HL-60 (cell line): ENCODE measurements around the gene DNM3.
A peak's percentile ranks its signal among the peaks of the same experiment; 100 is the strongest.

Experiments
- DNase-seq, 2 experiments: peaks; one replicate each; pipeline ENCODE4 v3.0.0-alpha.2; 2010 to 2020; ENCODE audit warnings: low read depth in 1 of 2, low spot score in 1 of 2
- H3K27ac ChIP-seq: fragments of 250-450 bp; sonication (Bioruptor Pico); replicated peaks from 2 replicates; pipeline ENCODE4 v1.5.1; 2020; ENCODE audit warnings: mild to moderate bottlenecking, moderate library complexity
- H3K27me3 ChIP-seq: fragments of 250-450 bp; sonication (Bioruptor Pico); 2 replicates; pipeline ENCODE4 v1.5.1; 2021; ENCODE audit warnings: mild to moderate bottlenecking, moderate library complexity; ENCODE audit not compliant: insufficient read depth, poor library complexity, severe bottlenecking
- H3K4me3 ChIP-seq: replicated peaks from 2 replicates; pipeline ENCODE4 v1.5.1; 2011; ENCODE audit warnings: mild to moderate bottlenecking, control low read depth, low read length; ENCODE audit not compliant: insufficient read depth
- GABPA ChIP-seq: IDR thresholded peaks from 2 replicates; pipeline ENCODE4 v1.6.1; 2012; ENCODE audit warnings: low read depth
- POLR2AphosphoS5 ChIP-seq: IDR thresholded peaks from 2 replicates; pipeline ENCODE4 v1.6.1; 2012; ENCODE audit warnings: low read depth
- SPI1 ChIP-seq: IDR thresholded peaks from 2 replicates; pipeline ENCODE4 v1.6.1; 2012; ENCODE audit warnings: low read depth, mild to moderate bottlenecking, borderline replicate concordance
- TF ChIP-seq, protein P1 (sequence below): IDR thresholded peaks from one replicate; pipeline ENCODE4 v1.5.1; 2011; ENCODE audit warnings: low read length, control low read depth, inconsistent platforms; ENCODE audit not compliant: insufficient read depth
- TF ChIP-seq, protein P2 (sequence below): IDR thresholded peaks from 2 replicates; pipeline ENCODE4 v1.6.1; 2012; ENCODE audit warnings: low read depth; ENCODE audit not compliant: insufficient replicate concordance

DNM3 gene

DNA sequence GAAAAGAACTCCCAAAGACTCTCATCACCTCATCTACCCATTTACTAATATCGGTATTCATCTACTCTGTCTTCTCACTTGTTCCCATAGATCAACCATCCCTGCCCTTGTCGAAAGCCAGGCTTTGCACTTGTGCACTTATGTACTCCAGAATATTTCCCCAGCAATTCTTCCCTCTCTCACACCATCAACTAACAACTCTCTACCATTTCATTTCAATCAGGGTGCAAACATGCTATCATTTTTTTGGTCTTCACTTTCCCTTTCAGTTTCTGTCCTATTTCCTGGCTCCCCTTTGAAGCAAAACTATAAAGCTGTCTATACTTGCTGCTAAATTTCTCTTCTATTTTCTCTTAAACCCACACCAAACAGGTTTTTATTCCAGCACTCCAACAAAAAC is 585.9 kb downstream of the DNM3 start:
- H3K27me3 ChIP-seq: no peaks in the 10 kb centered on the region
- TF ChIP-seq GABPA: no peak
- TF ChIP-seq, protein P1, sequence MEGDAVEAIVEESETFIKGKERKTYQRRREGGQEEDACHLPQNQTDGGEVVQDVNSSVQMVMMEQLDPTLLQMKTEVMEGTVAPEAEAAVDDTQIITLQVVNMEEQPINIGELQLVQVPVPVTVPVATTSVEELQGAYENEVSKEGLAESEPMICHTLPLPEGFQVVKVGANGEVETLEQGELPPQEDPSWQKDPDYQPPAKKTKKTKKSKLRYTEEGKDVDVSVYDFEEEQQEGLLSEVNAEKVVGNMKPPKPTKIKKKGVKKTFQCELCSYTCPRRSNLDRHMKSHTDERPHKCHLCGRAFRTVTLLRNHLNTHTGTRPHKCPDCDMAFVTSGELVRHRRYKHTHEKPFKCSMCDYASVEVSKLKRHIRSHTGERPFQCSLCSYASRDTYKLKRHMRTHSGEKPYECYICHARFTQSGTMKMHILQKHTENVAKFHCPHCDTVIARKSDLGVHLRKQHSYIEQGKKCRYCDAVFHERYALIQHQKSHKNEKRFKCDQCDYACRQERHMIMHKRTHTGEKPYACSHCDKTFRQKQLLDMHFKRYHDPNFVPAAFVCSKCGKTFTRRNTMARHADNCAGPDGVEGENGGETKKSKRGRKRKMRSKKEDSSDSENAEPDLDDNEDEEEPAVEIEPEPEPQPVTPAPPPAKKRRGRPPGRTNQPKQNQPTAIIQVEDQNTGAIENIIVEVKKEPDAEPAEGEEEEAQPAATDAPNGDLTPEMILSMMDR: no peak
- TF ChIP-seq SPI1: no peak
- TF ChIP-seq POLR2AphosphoS5: no peak
- TF ChIP-seq, protein P2, sequence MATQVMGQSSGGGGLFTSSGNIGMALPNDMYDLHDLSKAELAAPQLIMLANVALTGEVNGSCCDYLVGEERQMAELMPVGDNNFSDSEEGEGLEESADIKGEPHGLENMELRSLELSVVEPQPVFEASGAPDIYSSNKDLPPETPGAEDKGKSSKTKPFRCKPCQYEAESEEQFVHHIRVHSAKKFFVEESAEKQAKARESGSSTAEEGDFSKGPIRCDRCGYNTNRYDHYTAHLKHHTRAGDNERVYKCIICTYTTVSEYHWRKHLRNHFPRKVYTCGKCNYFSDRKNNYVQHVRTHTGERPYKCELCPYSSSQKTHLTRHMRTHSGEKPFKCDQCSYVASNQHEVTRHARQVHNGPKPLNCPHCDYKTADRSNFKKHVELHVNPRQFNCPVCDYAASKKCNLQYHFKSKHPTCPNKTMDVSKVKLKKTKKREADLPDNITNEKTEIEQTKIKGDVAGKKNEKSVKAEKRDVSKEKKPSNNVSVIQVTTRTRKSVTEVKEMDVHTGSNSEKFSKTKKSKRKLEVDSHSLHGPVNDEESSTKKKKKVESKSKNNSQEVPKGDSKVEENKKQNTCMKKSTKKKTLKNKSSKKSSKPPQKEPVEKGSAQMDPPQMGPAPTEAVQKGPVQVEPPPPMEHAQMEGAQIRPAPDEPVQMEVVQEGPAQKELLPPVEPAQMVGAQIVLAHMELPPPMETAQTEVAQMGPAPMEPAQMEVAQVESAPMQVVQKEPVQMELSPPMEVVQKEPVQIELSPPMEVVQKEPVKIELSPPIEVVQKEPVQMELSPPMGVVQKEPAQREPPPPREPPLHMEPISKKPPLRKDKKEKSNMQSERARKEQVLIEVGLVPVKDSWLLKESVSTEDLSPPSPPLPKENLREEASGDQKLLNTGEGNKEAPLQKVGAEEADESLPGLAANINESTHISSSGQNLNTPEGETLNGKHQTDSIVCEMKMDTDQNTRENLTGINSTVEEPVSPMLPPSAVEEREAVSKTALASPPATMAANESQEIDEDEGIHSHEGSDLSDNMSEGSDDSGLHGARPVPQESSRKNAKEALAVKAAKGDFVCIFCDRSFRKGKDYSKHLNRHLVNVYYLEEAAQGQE: no peak
- H3K4me3 ChIP-seq: no peak overlapping the region
- DNase-seq: no peak
- H3K27ac ChIP-seq: no peak overlapping the region

DNA sequence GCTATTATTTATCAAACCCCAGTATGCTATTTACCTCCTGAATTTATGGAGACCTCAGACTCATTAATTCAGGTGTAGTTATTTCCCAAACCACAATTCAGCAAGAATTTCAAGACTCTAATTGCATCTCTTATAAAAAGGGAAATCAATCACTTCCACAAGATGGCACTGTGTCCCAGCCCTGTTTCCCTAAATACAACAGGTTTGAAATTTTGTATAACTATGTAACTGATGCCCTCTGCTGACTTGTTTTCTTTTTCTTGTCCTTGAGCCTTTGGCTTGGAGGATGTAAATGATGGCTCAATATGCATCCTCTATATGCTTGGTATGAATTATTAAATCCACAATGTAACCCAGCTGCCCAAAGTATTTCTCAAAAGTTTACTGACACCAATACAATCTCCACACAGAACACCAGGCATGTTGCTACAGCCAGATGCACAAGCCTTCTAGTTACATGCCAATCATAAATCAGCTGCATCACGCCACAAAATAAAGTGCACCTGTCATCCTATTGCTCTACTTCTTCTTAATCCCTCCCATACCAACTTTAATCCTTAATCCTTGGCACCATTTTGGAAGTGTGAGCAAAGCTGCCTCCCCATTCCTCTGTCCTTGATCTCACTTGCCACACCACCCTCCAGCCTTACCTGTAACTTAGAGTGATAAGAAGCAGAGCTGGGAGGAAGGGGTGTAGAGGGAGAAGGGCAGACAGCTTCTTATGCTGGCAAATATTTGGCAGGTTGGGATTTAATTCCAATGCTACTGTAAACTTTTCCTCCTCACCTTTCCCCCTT is 588.2 kb downstream of the DNM3 start:
- Histone ChIP-seq H3K27me3 (no peaks in the 10 kb centered on the region), H3K27ac (no peak overlapping the region), H3K4me3 (no peak overlapping the region)
- TF ChIP-seq SPI1 (peak; percentile 69), POLR2AphosphoS5 (no peak)
- TF ChIP-seq, protein P1: peak; percentile 55
- DNase-seq: peak in 1 of 2 experiments; percentile 57

DNA sequence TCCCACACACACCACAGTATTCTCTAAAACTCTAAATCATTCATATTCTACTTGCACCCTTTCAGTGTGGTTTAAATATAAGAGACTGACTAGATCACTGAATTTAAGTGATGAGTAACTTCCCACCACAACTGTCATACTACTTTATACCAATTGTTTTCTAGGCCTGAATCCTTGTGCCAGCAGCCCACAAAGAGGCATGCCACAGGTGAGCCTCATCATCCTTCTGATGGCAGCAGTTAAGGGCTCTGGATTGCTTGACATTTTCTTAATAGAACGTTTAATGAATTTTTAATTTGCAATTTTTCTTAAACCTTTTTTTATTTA is 588.8 kb downstream of the DNM3 start:
- no peak for DNase-seq
- Histone ChIP-seq H3K27ac (no peak overlapping the region), H3K27me3 (no peaks in the 10 kb centered on the region), H3K4me3 (no peak overlapping the region)
- TF ChIP-seq, protein P1: no peak
- TF ChIP-seq GABPA (no peak), SPI1 (no peak)

DNA sequence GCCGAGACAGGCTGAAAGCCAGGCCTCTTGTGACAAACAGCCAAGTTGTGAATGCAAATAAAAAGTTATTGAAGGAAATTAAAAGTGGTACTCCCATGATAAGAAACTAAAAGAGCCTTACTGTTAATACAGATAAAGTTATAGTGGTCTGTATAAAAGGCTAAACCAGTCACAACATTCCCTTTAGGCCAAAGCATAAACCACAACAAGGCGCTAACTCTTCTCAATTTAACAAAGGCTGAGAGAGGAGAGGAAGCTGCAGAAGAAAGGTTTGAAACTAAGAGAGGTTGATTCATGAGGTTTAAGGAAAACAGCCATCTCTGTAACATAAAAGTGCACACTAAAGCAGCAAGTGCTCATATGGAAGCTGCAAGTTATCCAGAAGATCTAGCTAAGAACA is 589.9 kb downstream of the DNM3 start:
- TF ChIP-seq, protein P1: no peak
- TF ChIP-seq SPI1 (no peak), GABPA (no peak), POLR2AphosphoS5 (no peak)
- TF ChIP-seq, protein P2: no peak
- Histone ChIP-seq H3K27me3 (no peaks in the 10 kb centered on the region), H3K4me3 (no peak overlapping the region), H3K27ac (no peak overlapping the region)
- no peak for DNase-seq
